ENCODE measurements around the gene KLHL25. TPM values are rescaled to one million over a fixed set of nuclear protein-coding genes. Genes with fewer than 3 reads are reported as not detected.
"Not testable (repeated sequence)": the region's sequence is repeated elsewhere in the genome, so short reads cannot be mapped to it uniquely, and the experiment has no call there.

The KLHL25 gene
- total RNA-seq, 1 experiment from 2014 or later, result 9.5 TPM

GRCh38 chr15:85826756-85827515 is 32.2 kb upstream of the KLHL25 start:
- Histone ChIP-seq H3K36me3 (no peaks in the 10 kb centered on the region), H3K4me1 (peaks cover 14% of the 10 kb centered on the region), H3K4me3 (no peak overlapping the region), H3K27me3 (no peaks in the 10 kb centered on the region), H3K27ac (no peak overlapping the region), H3K9me3 (replicated peaks) (no peaks in the 10 kb centered on the region)
- no peak for DNase-seq

- H3K9me3 ChIP-seq (replicated peaks), result no peaks in the 10 kb centered on the region
- DNase-seq, result peak; percentile 72 to 87
- no peak overlapping the region for H3K4me3 ChIP-seq
- no peaks in the 10 kb centered on the region for H3K36me3 ChIP-seq
- H3K27me3 ChIP-seq, result no peaks in the 10 kb centered on the region
- H3K27ac ChIP-seq, result 0 out of 2 replicates have a peak overlapping the region, but pooled peaks have one; percentile 7
- peaks cover 14% of the 10 kb centered on the region for H3K4me1 ChIP-seq
Observed at GRCh38 chr15:85825719-85826118, 31.0 kb upstream of the KLHL25 start.

GRCh38 chr15:85825118-85825517 is 30.4 kb upstream of the KLHL25 start:
- no peak overlapping the region for H3K27ac ChIP-seq
- H3K4me3 ChIP-seq, result no peak overlapping the region
- H3K9me3 ChIP-seq (replicated peaks), result no peaks in the 10 kb centered on the region
- H3K27me3 ChIP-seq, result no peaks in the 10 kb centered on the region
- peaks cover 14% of the 10 kb centered on the region for H3K4me1 ChIP-seq
- no peaks in the 10 kb centered on the region for H3K36me3 ChIP-seq
- DNase-seq, result no peak

GRCh38 chr15:85821545-85821944 is 26.8 kb upstream of the KLHL25 start:
- no peak for DNase-seq
- Histone ChIP-seq H3K4me3 (no peak overlapping the region), H3K9me3 (replicated peaks) (no peaks in the 10 kb centered on the region), H3K27me3 (no peaks in the 10 kb centered on the region), H3K36me3 (no peaks in the 10 kb centered on the region), H3K27ac (no peak overlapping the region), H3K4me1 (peaks cover 14% of the 10 kb centered on the region)

GRCh38 chr15:85819938-85820337 is 25.2 kb upstream of the KLHL25 start:
- Histone ChIP-seq H3K9me3 (replicated peaks) (no peaks in the 10 kb centered on the region), H3K4me1 (peaks cover 1% of the 10 kb centered on the region), H3K27me3 (no peaks in the 10 kb centered on the region), H3K27ac (no peak overlapping the region), H3K36me3 (no peaks in the 10 kb centered on the region), H3K4me3 (no peak overlapping the region)
- no peak for DNase-seq

GRCh38 chr15:85813234-85813633 is 18.5 kb upstream of the KLHL25 start:
- no peak for DNase-seq
- no peak overlapping the region for H3K27ac ChIP-seq

GRCh38 chr15:85810075-85810474 is 15.3 kb upstream of the KLHL25 start:
- no peaks in the 10 kb centered on the region for H3K36me3 ChIP-seq
- H3K27me3 ChIP-seq, result no peaks in the 10 kb centered on the region
- no peak overlapping the region for H3K4me3 ChIP-seq
- peaks cover 3% of the 10 kb centered on the region for H3K4me1 ChIP-seq
- H3K27ac ChIP-seq, result no peak overlapping the region
- no peak for DNase-seq
- H3K9me3 ChIP-seq (replicated peaks), result no peaks in the 10 kb centered on the region

More at GRCh38 chr15:85813234-85813633, 18.5 kb upstream of the KLHL25 start:
- no peaks in the 10 kb centered on the region for H3K27me3 ChIP-seq
- H3K4me1 ChIP-seq, result no peaks in the 10 kb centered on the region
- H3K9me3 ChIP-seq (replicated peaks), result no peaks in the 10 kb centered on the region
- no peak overlapping the region for H3K4me3 ChIP-seq
- H3K36me3 ChIP-seq, result no peaks in the 10 kb centered on the region

GRCh38 chr15:85805420-85805819 is 10.7 kb upstream of the KLHL25 start:
- Histone ChIP-seq H3K27me3 (no peaks in the 10 kb centered on the region), H3K36me3 (no peaks in the 10 kb centered on the region), H3K9me3 (replicated peaks) (no peaks in the 10 kb centered on the region)

GRCh38 chr15:85804481-85805170 is 9.9 kb upstream of the KLHL25 start:
- Histone ChIP-seq H3K4me3 (no peak overlapping the region), H3K4me1 (peaks cover 19% of the 10 kb centered on the region)
- DNase-seq, result no peak

More at GRCh38 chr15:85805420-85805819, 10.7 kb upstream of the KLHL25 start:
- DNase-seq, result peak in 1 of 2 experiments; percentile 47
- H3K4me1 ChIP-seq, result peaks cover 14% of the 10 kb centered on the region
- no peak overlapping the region for H3K4me3 ChIP-seq
- no peak overlapping the region for H3K27ac ChIP-seq

GRCh38 chr15:85802617-85803016 is 7.9 kb upstream of the KLHL25 start:
- H3K9me3 ChIP-seq (replicated peaks); H3K27me3 ChIP-seq; H3K36me3 ChIP-seq; DNase-seq; H3K27ac ChIP-seq; H3K4me3 ChIP-seq: not testable (repeated sequence)
- H3K4me1 ChIP-seq, result peaks cover 19% of the 10 kb centered on the region

More at GRCh38 chr15:85804481-85805170, 9.9 kb upstream of the KLHL25 start:
- no peaks in the 10 kb centered on the region for H3K9me3 ChIP-seq (replicated peaks)
- H3K27ac ChIP-seq, result no peak overlapping the region
- no peaks in the 10 kb centered on the region for H3K36me3 ChIP-seq
- no peaks in the 10 kb centered on the region for H3K27me3 ChIP-seq

GRCh38 chr15:85800478-85801123 is 5.9 kb upstream of the KLHL25 start:
- H3K36me3 ChIP-seq, result no peaks in the 10 kb centered on the region
- H3K4me1 ChIP-seq, result peaks cover 21% of the 10 kb centered on the region
- H3K9me3 ChIP-seq (replicated peaks), result no peaks in the 10 kb centered on the region
- peak; percentile 83 to 88 for DNase-seq
- H3K4me3 ChIP-seq, result no peak overlapping the region
- no peak overlapping the region for H3K27ac ChIP-seq
- H3K27me3 ChIP-seq, result no peaks in the 10 kb centered on the region

- H3K4me3 ChIP-seq; H3K9me3 ChIP-seq (replicated peaks); H3K27ac ChIP-seq; DNase-seq; H3K36me3 ChIP-seq; H3K27me3 ChIP-seq: not testable (repeated sequence)
- peaks cover 15% of the 10 kb centered on the region for H3K4me1 ChIP-seq
Observed at GRCh38 chr15:85796371-85796770, 1.6 kb upstream of the KLHL25 start.

GRCh38 chr15:85795337-85796305 is 896 bp upstream of the KLHL25 start:
- Histone ChIP-seq H3K36me3 (no peaks in the 10 kb centered on the region), H3K9me3 (replicated peaks) (no peaks in the 10 kb centered on the region), H3K27ac (no peak overlapping the region), H3K4me1 (peaks cover 12% of the 10 kb centered on the region), H3K4me3 (peak overlapping the region; percentile 96), H3K27me3 (no peaks in the 10 kb centered on the region)
- DNase-seq, result no peak

All from SJCRH30 (cell line).